Endothelial cell of umbilical vein (primary cell): Measurements from ENCODE around the gene NCS1. TPM values are rescaled to one million over a fixed set of nuclear protein-coding genes. Genes with fewer than 3 reads are reported as not detected.

ENCODE experiments used
- BruUV-seq: library from RNA; stranded (reverse); fragments of 400-500 nt; replicated peaks from 2 replicates; lab custom pipeline; 2021; lab: Mats Ljungman, UMichigan
- CTCF ChIA-PET: fragments of 300-600, 350-600 bp; sonication (Branson Sonifier 250); formaldehyde crosslinking; loops from one replicate; lab custom pipeline; 2021; ENCODE audit warnings: antibody characterized with exemption, inconsistent platforms; lab: Charles Lee
- POLR2A ChIA-PET: fragments of 300-600, 350-600 bp; sonication (Branson Sonifier 250); formaldehyde crosslinking; loops from one replicate; lab custom pipeline; 2021; ENCODE audit warnings: antibody characterized with exemption, inconsistent platforms; lab: Charles Lee
- DNase-seq: peaks from one replicate; pipeline ENCODE4 v3.0.0-alpha.2; 2011; ENCODE audit warnings: low read depth, low spot score
- FAIRE-seq: peaks from 2 replicates; lab custom pipeline; 2011; peaks lifted over from hg19 to GRCh38; lab: Jason Lieb, UNC
- H2AFZ ChIP-seq: 2 replicates; pipeline ENCODE4 v1.6.0; 2012; ENCODE audit warnings: low read depth, low read length, control low read depth, inconsistent platforms
- H3K27ac ChIP-seq: 2 replicates; pipeline ENCODE4 v1.5.1; 2011; ENCODE audit warnings: low read depth, mild to moderate bottlenecking, control low read depth, low read length, moderate library complexity; ENCODE audit not compliant: insufficient read depth
- H3K27me3 ChIP-seq, 2 experiments: 2 replicates each; pipeline versions ENCODE4 v1.6.0 to v1.6.1; 2011; ENCODE audit warnings: low read length in 2 of 2, mixed read lengths in 1 of 2; ENCODE audit not compliant: control insufficient read depth in 2 of 2, insufficient read depth in 2 of 2
- H3K36me3 ChIP-seq, 2 experiments: 2 replicates in 1 of 2; 3 replicates in 1 of 2; pipeline ENCODE4 v1.5.1; 2011; ENCODE audit warnings: low read length in 2 of 2, mild to moderate bottlenecking in 1 of 2, moderate library complexity in 1 of 2; ENCODE audit not compliant: control insufficient read depth in 2 of 2, insufficient read depth in 2 of 2; ENCODE audit errors: extremely low read depth in 1 of 2
- H3K4me1 ChIP-seq: 3 replicates; pipeline ENCODE4 v1.5.1; 2011; ENCODE audit warnings: mild to moderate bottlenecking, low read length; ENCODE audit not compliant: control insufficient read depth, insufficient read depth; ENCODE audit errors: extremely low read depth
- H3K4me2 ChIP-seq: 2 replicates; pipeline ENCODE4 v1.6.1; 2011; ENCODE audit warnings: low read length, control low read depth, mixed read lengths; ENCODE audit not compliant: insufficient read depth
- H3K4me3 ChIP-seq, 3 experiments: fragments of 200-600 bp in 1 of 3; sonication (generic), shearing (Covaris generic) in 1 of 3; replicated peaks in 1 of 3; 2 replicates each; pipeline ENCODE4 v1.5.1; 2011 to 2016; ENCODE audit warnings: control low read depth in 3 of 3, low read length in 3 of 3, mild to moderate bottlenecking in 2 of 3, inconsistent platforms in 1 of 3, low read depth in 1 of 3, moderate library complexity in 1 of 3; ENCODE audit not compliant: insufficient read depth in 1 of 3
- H3K79me2 ChIP-seq: 2 replicates; pipeline ENCODE4 v1.6.0; 2012; ENCODE audit warnings: low read length, inconsistent platforms; ENCODE audit not compliant: control insufficient read depth, insufficient read depth
- H3K9ac ChIP-seq: replicated peaks from 2 replicates; pipeline ENCODE3; 2011; ENCODE audit warnings: low read length, control low read depth; ENCODE audit not compliant: insufficient read depth; ENCODE audit errors: extremely low read depth
- H3K9me1 ChIP-seq: replicated peaks from 3 replicates; pipeline ENCODE4 v1.6.0; 2011; ENCODE audit warnings: mild to moderate bottlenecking, low read length; ENCODE audit not compliant: control insufficient read depth, insufficient read depth; ENCODE audit errors: extremely low read depth
- H3K9me3 ChIP-seq: replicated peaks from 2 replicates; pipeline ENCODE4 v1.5.1; 2012; ENCODE audit warnings: low read length, inconsistent platforms; ENCODE audit not compliant: control insufficient read depth, insufficient read depth
- H4K20me1 ChIP-seq: replicated peaks from 2 replicates; pipeline ENCODE3; 2011; ENCODE audit warnings: mild to moderate bottlenecking, low read length; ENCODE audit not compliant: control insufficient read depth, insufficient read depth; ENCODE audit errors: extremely low read depth
- EZH2 ChIP-seq: IDR thresholded peaks from 2 replicates; pipeline ENCODE4 v1.6.1; 2012; ENCODE audit warnings: borderline replicate concordance, low read depth, mild to moderate bottlenecking, moderate library complexity, low read length, inconsistent platforms; ENCODE audit not compliant: severe bottlenecking
- FOS ChIP-seq: IDR thresholded peaks from 2 replicates; pipeline ENCODE4 v1.6.1; 2011; ENCODE audit warnings: mild to moderate bottlenecking, low read length, moderate library complexity, borderline replicate concordance; ENCODE audit not compliant: insufficient read depth
- GATA2 ChIP-seq: IDR thresholded peaks from 2 replicates; pipeline ENCODE4 v1.7.0; 2011; ENCODE audit warnings: low read depth, mild to moderate bottlenecking, moderate library complexity, mixed read lengths, low read length; ENCODE audit not compliant: insufficient read length, insufficient read depth
- JUN ChIP-seq: IDR thresholded peaks from 2 replicates; pipeline ENCODE4 v1.6.1; 2011; ENCODE audit warnings: borderline replicate concordance, low read depth; ENCODE audit not compliant: insufficient read length, insufficient read depth
- MAX ChIP-seq: IDR thresholded peaks from 2 replicates; pipeline ENCODE4 v1.6.1; 2011; ENCODE audit not compliant: insufficient read depth, insufficient read length
- MYC ChIP-seq: IDR thresholded peaks from one replicate; pipeline ENCODE4 v1.6.1; 2011; ENCODE audit warnings: mild to moderate bottlenecking, low read depth, low read length
- POLR2A ChIP-seq: IDR thresholded peaks from 2 replicates; pipeline ENCODE4 v1.6.1; 2012; ENCODE audit warnings: low read depth, mild to moderate bottlenecking, control low read depth, low read length
- POLR2AphosphoS5 ChIP-seq: IDR thresholded peaks from 2 replicates; pipeline ENCODE4 v1.6.1; 2012; ENCODE audit warnings: low read depth, mild to moderate bottlenecking, control low read depth, low read length, moderate library complexity; ENCODE audit not compliant: insufficient read depth
- dilution Hi-C: fragments of 300-500 bp; cut with MboI; formaldehyde crosslinking; loops from one replicate; pipeline ENCODE4 v1.15.0; 2019; ENCODE audit warnings: low sequenced_read_pairs; ENCODE audit not compliant: extremely low pct_ligation_motif_present
- intact Hi-C: fragments of 100-400 bp; cut with micrococcal nuclease; formaldehyde crosslinking; loops from one replicate; pipeline ENCODE4 v1.10.0; 2022
- polyA plus RNA-seq, 4 experiments: library from polyadenylated mRNA; depleted of rRNA in 3 of 4; stranded (reverse) in 3 of 4; unstranded in 1 of 4; fragments of >200 nt; gene quantifications; 2 replicates each; pipeline versions ENCODE4 v1.2.1 to v1.2.3, GENCODE V29; 2011 to 2012; ENCODE audit warnings: missing spikeins in 1 of 4
- total RNA-seq: library from RNA; stranded (reverse); gene quantifications from 2 replicates; pipeline ENCODE4 v1.2.3, GENCODE V29; 2021
- TF ChIP-seq, protein P1 (sequence below), 2 donors: IDR thresholded peaks; 1 replicate in 1 of 2; 2 replicates in 1 of 2; pipeline ENCODE4 v1.5.1; 2011; ENCODE audit warnings: low read length in 2 of 2, mild to moderate bottlenecking in 2 of 2, moderate library complexity in 2 of 2, control low read depth in 1 of 2, inconsistent platforms in 1 of 2, low read depth in 1 of 2; ENCODE audit not compliant: insufficient read depth in 1 of 2; ENCODE audit errors: extremely low read depth in 1 of 2

The NCS1 gene
- total and polyA plus RNA-seq, 2 donors (not counting 3 experiments of a cell fraction or from before 2014, with no cell fraction given) = 53.6 to 77.4 TPM

- FAIRE-seq (no peak), DNase-seq (no peak)
- H4K20me1 ChIP-seq = no peaks in the 10 kb centered on the region
- no peak overlapping the region for H2AFZ ChIP-seq
- no peaks in the 10 kb centered on the region for H3K9me1 ChIP-seq
- H3K27ac ChIP-seq = no peak overlapping the region
- H3K4me2 ChIP-seq = no peak overlapping the region
- ChIA-PET CTCF (interaction anchor here (0.9 to 3.2 kb wide), 4 partner anchors 8 to 21 kb away, joined by 3 to 11 read pairs (median 5); partner anchors contain the start of gene HMCN2), POLR2A (no interaction called here)
- intact Hi-C loops (no loop called here), dilution Hi-C loops (no loop called here)
- no peaks in the 10 kb centered on the region for H3K9me3 ChIP-seq
- H3K9ac ChIP-seq = no peak overlapping the region
- BruUV-seq = no TSS peak
- peaks cover 2 to 4% of the 10 kb centered on the region in 2 experiments for H3K27me3 ChIP-seq
- TF ChIP-seq, protein P1, sequence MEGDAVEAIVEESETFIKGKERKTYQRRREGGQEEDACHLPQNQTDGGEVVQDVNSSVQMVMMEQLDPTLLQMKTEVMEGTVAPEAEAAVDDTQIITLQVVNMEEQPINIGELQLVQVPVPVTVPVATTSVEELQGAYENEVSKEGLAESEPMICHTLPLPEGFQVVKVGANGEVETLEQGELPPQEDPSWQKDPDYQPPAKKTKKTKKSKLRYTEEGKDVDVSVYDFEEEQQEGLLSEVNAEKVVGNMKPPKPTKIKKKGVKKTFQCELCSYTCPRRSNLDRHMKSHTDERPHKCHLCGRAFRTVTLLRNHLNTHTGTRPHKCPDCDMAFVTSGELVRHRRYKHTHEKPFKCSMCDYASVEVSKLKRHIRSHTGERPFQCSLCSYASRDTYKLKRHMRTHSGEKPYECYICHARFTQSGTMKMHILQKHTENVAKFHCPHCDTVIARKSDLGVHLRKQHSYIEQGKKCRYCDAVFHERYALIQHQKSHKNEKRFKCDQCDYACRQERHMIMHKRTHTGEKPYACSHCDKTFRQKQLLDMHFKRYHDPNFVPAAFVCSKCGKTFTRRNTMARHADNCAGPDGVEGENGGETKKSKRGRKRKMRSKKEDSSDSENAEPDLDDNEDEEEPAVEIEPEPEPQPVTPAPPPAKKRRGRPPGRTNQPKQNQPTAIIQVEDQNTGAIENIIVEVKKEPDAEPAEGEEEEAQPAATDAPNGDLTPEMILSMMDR (IDR thresholded peaks at IDR 0.05; ENCODE audit: extremely low read depth in 1 of 2, insufficient read depth in 1 of 2, low read depth in 1 of 2, low read length in 2 of 2) = no peak
- TF ChIP-seq MAX = no peak
- no peak for TF ChIP-seq JUN
- TF ChIP-seq EZH2 = no peak
- no peak for TF ChIP-seq GATA2
- TF ChIP-seq POLR2A = no peak
- no peak for TF ChIP-seq POLR2AphosphoS5
- TF ChIP-seq FOS = no peak
- no peak for TF ChIP-seq MYC
- H3K79me2 ChIP-seq = no peaks in the 10 kb centered on the region
- no peaks in the 10 kb centered on the region for H3K4me1 ChIP-seq
- H3K4me3 ChIP-seq = no peak overlapping the region
- no peaks in the 10 kb centered on the region for H3K36me3 ChIP-seq
These were observed 72.5 kb downstream of the NCS1 start for GRCh38 chr9:130244548-130245165.
